ENCODE measurements around the gene C8B. TPM values are rescaled to one million over a fixed set of nuclear protein-coding genes. Genes with fewer than 3 reads are reported as not detected.

The C8B gene
- total RNA-seq, 1 experiment from 2014 or later, result not detected

GRCh38 chr1:56953386-56953785 lies 12.4 kb downstream of the C8B start:
- no TSS peak for BruUV-seq (replicated peaks)
- Histone ChIP-seq H3K79me2 (ENCODE audit: low read depth) (no peaks in the 10 kb centered on the region), H3K9me2 (ENCODE audit: insufficient read depth) (no peaks in the 10 kb centered on the region), H3K4me2 (no peak overlapping the region), H3K9me3 (ENCODE audit: insufficient read depth, low read depth) (no peaks in the 10 kb centered on the region), H3F3A (ENCODE audit: insufficient read depth, low read depth) (no peaks in the 10 kb centered on the region), H3K4me3 (no peak overlapping the region), H3K36me3 (ENCODE audit: low read depth) (no peaks in the 10 kb centered on the region), H2AFZ (no peak overlapping the region), H3K27ac (no peak overlapping the region), H3K4me1 (replicated peaks; ENCODE audit: insufficient read depth) (no peaks in the 10 kb centered on the region), H4K20me1 (ENCODE audit: insufficient read depth) (no peaks in the 10 kb centered on the region), H3K27me3 (ENCODE audit: insufficient read depth, low read depth) (peaks cover 55% of the 10 kb centered on the region)
- DNase-seq, result no peak
- POLR2A ChIA-PET (ENCODE audit: unreplicated experiment), result no interaction called here
- intact Hi-C loops (cut with micrococcal nuclease; ENCODE audit: unreplicated experiment), result no loop called here
- CTCF ChIA-PET, result no interaction called here
- no peak for TF ChIP-seq CTCF (conservative IDR thresholded peaks at IDR 0.05)
- TF ChIP-seq EZH2 (IDR thresholded peaks at IDR 0.05; ENCODE audit: low read depth), result no peak

- Histone ChIP-seq H2AFZ (no peak overlapping the region), H3K27me3 (ENCODE audit: insufficient read depth, low read depth) (peaks cover 52% of the 10 kb centered on the region), H3K79me2 (ENCODE audit: low read depth) (no peaks in the 10 kb centered on the region), H3K4me3 (no peak overlapping the region), H3K4me2 (no peak overlapping the region), H3K4me1 (replicated peaks; ENCODE audit: insufficient read depth) (no peaks in the 10 kb centered on the region), H3K27ac (no peak overlapping the region), H3K9me3 (ENCODE audit: insufficient read depth, low read depth) (no peaks in the 10 kb centered on the region), H4K20me1 (ENCODE audit: insufficient read depth) (no peaks in the 10 kb centered on the region), H3F3A (ENCODE audit: insufficient read depth, low read depth) (no peaks in the 10 kb centered on the region), H3K9me2 (ENCODE audit: insufficient read depth) (no peaks in the 10 kb centered on the region), H3K36me3 (ENCODE audit: low read depth) (no peaks in the 10 kb centered on the region)
- no peak for TF ChIP-seq EZH2 (IDR thresholded peaks at IDR 0.05; ENCODE audit: low read depth)
- ChIA-PET POLR2A (ENCODE audit: unreplicated experiment) (no interaction called here), CTCF (no interaction called here)
- BruUV-seq (replicated peaks), result no TSS peak
- no peak for DNase-seq
- intact Hi-C loops (cut with micrococcal nuclease; ENCODE audit: unreplicated experiment), result no loop called here
These were observed 13.3 kb downstream of the C8B start for GRCh38 chr1:56952501-56952900.

GRCh38 chr1:56948403-56949023 lies 17.3 kb downstream of the C8B start:
- ChIA-PET POLR2A (ENCODE audit: unreplicated experiment) (no interaction called here), CTCF (interaction anchor here (0.6 kb wide), 1 partner anchor 18 kb away, joined by 5 read pairs; no protein-coding TSS in a partner anchor)
- H2AFZ ChIP-seq, result no peak overlapping the region
- H3K9me3 ChIP-seq (ENCODE audit: insufficient read depth, low read depth), result no peaks in the 10 kb centered on the region
- H3K27me3 ChIP-seq (ENCODE audit: insufficient read depth, low read depth), result peaks cover 78% of the 10 kb centered on the region
- BruUV-seq (replicated peaks), result no TSS peak
- no peaks in the 10 kb centered on the region for H3K36me3 ChIP-seq (ENCODE audit: low read depth)
- no peak overlapping the region for H3K4me3 ChIP-seq
- no peak overlapping the region for H3K27ac ChIP-seq
- H3K9me2 ChIP-seq (ENCODE audit: insufficient read depth), result no peaks in the 10 kb centered on the region
- TF ChIP-seq EZH2 (IDR thresholded peaks at IDR 0.05; ENCODE audit: low read depth), result no peak
- TF ChIP-seq CTCF (conservative IDR thresholded peaks at IDR 0.05), result no peak
- intact Hi-C loops (cut with micrococcal nuclease; ENCODE audit: unreplicated experiment), result no loop called here
- no peaks in the 10 kb centered on the region for H3F3A ChIP-seq (ENCODE audit: insufficient read depth, low read depth)
- H3K4me1 ChIP-seq (replicated peaks; ENCODE audit: insufficient read depth), result no peaks in the 10 kb centered on the region
- H4K20me1 ChIP-seq (ENCODE audit: insufficient read depth), result no peaks in the 10 kb centered on the region
- no peak for DNase-seq
- no peaks in the 10 kb centered on the region for H3K79me2 ChIP-seq (ENCODE audit: low read depth)
- H3K4me2 ChIP-seq, result no peak overlapping the region

GRCh38 chr1:56940039-56940438 lies 25.8 kb downstream of the C8B start:
- Histone ChIP-seq H3K79me2 (ENCODE audit: low read depth) (no peaks in the 10 kb centered on the region), H3K4me3 (no peak overlapping the region), H2AFZ (no peak overlapping the region), H4K20me1 (ENCODE audit: insufficient read depth) (no peaks in the 10 kb centered on the region), H3K27ac (no peak overlapping the region), H3F3A (ENCODE audit: insufficient read depth, low read depth) (no peaks in the 10 kb centered on the region), H3K4me2 (no peak overlapping the region), H3K36me3 (ENCODE audit: low read depth) (no peaks in the 10 kb centered on the region), H3K4me1 (replicated peaks; ENCODE audit: insufficient read depth) (no peaks in the 10 kb centered on the region), H3K9me3 (ENCODE audit: insufficient read depth, low read depth) (no peaks in the 10 kb centered on the region), H3K27me3 (ENCODE audit: insufficient read depth, low read depth) (peaks cover 8% of the 10 kb centered on the region; the same call in 1 of the 2 replicates), H3K9me2 (ENCODE audit: insufficient read depth) (no peaks in the 10 kb centered on the region)
- intact Hi-C loops (cut with micrococcal nuclease; ENCODE audit: unreplicated experiment), result no loop called here
- no TSS peak for BruUV-seq (replicated peaks)
- CTCF ChIA-PET, result no interaction called here
- DNase-seq, result no peak
- no peak for TF ChIP-seq CTCF (conservative IDR thresholded peaks at IDR 0.05)
- no peak for TF ChIP-seq EZH2 (IDR thresholded peaks at IDR 0.05; ENCODE audit: low read depth)
- POLR2A ChIA-PET (ENCODE audit: unreplicated experiment), result no interaction called here

Data from PC-9 (cell line).